H1 (cell line): ENCODE results near the gene STK39. TPM values are rescaled to one million over a fixed set of nuclear protein-coding genes. Genes with fewer than 3 reads are reported as not detected.

Experiments
- CTCF ChIA-PET: fragments of 300-600 bp; sonication (Branson Sonifier 250); formaldehyde crosslinking; loops from one replicate; lab custom pipeline; 2021; ENCODE audit not compliant: partially characterized antibody; lab: Charles Lee
- POLR2A ChIA-PET: fragments of 300-600 bp; sonication (Branson Sonifier 250); formaldehyde crosslinking; loops from one replicate; lab custom pipeline; 2021; ENCODE audit warnings: inconsistent platforms; ENCODE audit not compliant: partially characterized antibody; lab: Charles Lee
- DNase-seq, 2 experiments: peaks; one replicate each; pipeline versions ENCODE4 v3.0.0 to v3.0.0-alpha.2; 2010 to 2022; ENCODE audit warnings: low spot score in 2 of 2, low read depth in 1 of 2, mixed read lengths in 1 of 2
- FAIRE-seq: peaks from 2 replicates; lab custom pipeline; 2011; peaks lifted over from hg19 to GRCh38; lab: Jason Lieb, UNC
- H2AFZ ChIP-seq: 2 replicates; pipeline ENCODE4 v1.8.1; 2012; ENCODE audit warnings: low read length, inconsistent platforms
- H2AK5ac ChIP-seq: 2 replicates; pipeline ENCODE4 v1.6.1; 2013; ENCODE audit warnings: low read depth, low read length
- H2BK120ac ChIP-seq: replicated peaks from 2 replicates; pipeline ENCODE3; 2013; ENCODE audit warnings: low read depth, low read length, inconsistent platforms
- H2BK12ac ChIP-seq: 2 replicates; pipeline ENCODE4 v1.6.1; 2013; ENCODE audit warnings: low read depth, low read length
- H2BK15ac ChIP-seq: 2 replicates; pipeline ENCODE4 v1.6.1; 2013; ENCODE audit warnings: low read length
- H2BK20ac ChIP-seq: 2 replicates; pipeline ENCODE4 v1.6.1; 2013; ENCODE audit warnings: low read length
- H2BK5ac ChIP-seq: 2 replicates; pipeline ENCODE4 v1.6.1; 2013; ENCODE audit warnings: low read depth, low read length
- H3K14ac ChIP-seq: 2 replicates; pipeline ENCODE4 v1.6.1; 2013; ENCODE audit warnings: inconsistent platforms; ENCODE audit not compliant: insufficient read length
- H3K18ac ChIP-seq: 2 replicates; pipeline ENCODE4 v1.6.1; 2013; ENCODE audit warnings: low read length; ENCODE audit errors: extremely low read depth
- H3K23ac ChIP-seq: 2 replicates; pipeline ENCODE4 v1.6.1; 2013; ENCODE audit warnings: inconsistent platforms; ENCODE audit not compliant: insufficient read length
- H3K23me2 ChIP-seq: 2 replicates; pipeline ENCODE4 v1.6.1; 2013; ENCODE audit warnings: low read depth, low read length
- H3K27ac ChIP-seq: 2 replicates; pipeline ENCODE4 v1.6.1; 2011; ENCODE audit warnings: low read depth, low read length, inconsistent platforms
- H3K27me3 ChIP-seq, 4 experiments: replicated peaks in 1 of 4; 1 replicate in 1 of 4; 2 replicates in 3 of 4; pipeline versions ENCODE4 v1.6.1 to v1.8.1; 2011 to 2013; ENCODE audit warnings: low read length in 3 of 4, mild to moderate bottlenecking in 3 of 4, inconsistent platforms in 2 of 4, mixed read lengths in 2 of 4, moderate library complexity in 1 of 4; ENCODE audit not compliant: control insufficient read depth in 3 of 4, insufficient read depth in 3 of 4; ENCODE audit errors: extremely low read depth in 1 of 4
- H3K36me3 ChIP-seq, 4 experiments: 2 replicates each; pipeline versions ENCODE4 v1.6.1 to v1.8.1; 2011 to 2013; ENCODE audit warnings: mild to moderate bottlenecking in 4 of 4, low read length in 3 of 4, moderate library complexity in 2 of 4, control low read depth in 1 of 4, inconsistent platforms in 1 of 4; ENCODE audit not compliant: insufficient read depth in 4 of 4, control insufficient read depth in 2 of 4
- H3K4ac ChIP-seq: replicated peaks from 2 replicates; pipeline ENCODE3; 2013; ENCODE audit warnings: low read length, low read depth, mixed read lengths, inconsistent platforms; ENCODE audit not compliant: insufficient read length
- H3K4me1 ChIP-seq, 4 experiments: replicated peaks in 1 of 4; 1 replicate in 1 of 4; 2 replicates in 3 of 4; pipeline versions ENCODE4 v1.6.1 to v1.8.1; 2011 to 2013; ENCODE audit warnings: low read length in 3 of 4, inconsistent platforms in 2 of 4, mixed read lengths in 1 of 4; ENCODE audit not compliant: insufficient read depth in 4 of 4, control insufficient read depth in 3 of 4
- H3K4me2 ChIP-seq, 2 experiments: 2 replicates each; pipeline versions ENCODE4 v1.6.1 to v1.8.1; 2011 to 2013; ENCODE audit warnings: low read depth in 2 of 2, low read length in 2 of 2, control low read depth in 1 of 2, inconsistent platforms in 1 of 2, mild to moderate bottlenecking in 1 of 2; ENCODE audit not compliant: insufficient read depth in 1 of 2
- H3K4me3 ChIP-seq, 4 experiments: fragments of 200-600, 300-600 bp in 1 of 4; sonication (generic), shearing (Covaris generic), sonication (Bioruptor Twin) in 1 of 4; 2 replicates each; pipeline versions ENCODE4 v1.5.1 to v1.8.1; 2011 to 2016; ENCODE audit warnings: low read length in 4 of 4, low read depth in 3 of 4, control low read depth in 2 of 4, inconsistent platforms in 2 of 4, mild to moderate bottlenecking in 2 of 4, mixed read lengths in 1 of 4, moderate library complexity in 1 of 4; ENCODE audit not compliant: insufficient read depth in 2 of 4; ENCODE audit errors: extremely low read depth in 1 of 4
- H3K56ac ChIP-seq: replicated peaks from 2 replicates; pipeline ENCODE3; 2013; ENCODE audit warnings: low read depth, mild to moderate bottlenecking, mixed read lengths, low read length, inconsistent platforms; ENCODE audit not compliant: insufficient read length
- H3K79me1 ChIP-seq: 2 replicates; pipeline ENCODE4 v1.6.1; 2013; ENCODE audit warnings: low read depth, low read length, control low read depth
- H3K79me2 ChIP-seq, 2 experiments: 2 replicates each; pipeline versions ENCODE4 v1.6.1 to v1.8.1; 2012 to 2013; ENCODE audit warnings: low read length in 2 of 2, mild to moderate bottlenecking in 2 of 2, inconsistent platforms in 1 of 2; ENCODE audit not compliant: insufficient read depth in 2 of 2, control insufficient read depth in 1 of 2
- H3K9ac ChIP-seq, 4 experiments: replicated peaks in 1 of 4; 1 replicate in 1 of 4; 2 replicates in 3 of 4; pipeline versions ENCODE4 v1.6.1 to v1.8.1; 2011 to 2013; ENCODE audit warnings: low read depth in 3 of 4, low read length in 3 of 4, control low read depth in 2 of 4, mild to moderate bottlenecking in 2 of 4, moderate library complexity in 2 of 4, inconsistent platforms in 1 of 4; ENCODE audit errors: extremely low read depth in 1 of 4
- H3K9me3 ChIP-seq, 2 experiments: 2 replicates each; pipeline versions ENCODE4 v1.6.1 to v1.8.1; 2012 to 2013; ENCODE audit warnings: mild to moderate bottlenecking in 2 of 2, moderate library complexity in 2 of 2, control low read depth in 1 of 2, inconsistent platforms in 1 of 2, low read depth in 1 of 2, low read length in 1 of 2, mixed read lengths in 1 of 2; ENCODE audit not compliant: insufficient read depth in 2 of 2
- H4K20me1 ChIP-seq, 2 experiments: replicated peaks in 1 of 2; 2 replicates each; pipeline versions ENCODE3 to v1.8.1; 2011 to 2013; ENCODE audit warnings: inconsistent platforms in 2 of 2, low read length in 2 of 2, mild to moderate bottlenecking in 1 of 2; ENCODE audit not compliant: insufficient read depth in 2 of 2, control insufficient read depth in 1 of 2
- H4K5ac ChIP-seq: 2 replicates; pipeline ENCODE4 v1.6.1; 2013; ENCODE audit warnings: low read length, low read depth, mixed read lengths, inconsistent platforms; ENCODE audit not compliant: insufficient read length
- H4K8ac ChIP-seq: 2 replicates; pipeline ENCODE4 v1.8.0; 2013; ENCODE audit warnings: mild to moderate bottlenecking, moderate library complexity, low read length, inconsistent platforms; ENCODE audit not compliant: insufficient read depth; ENCODE audit errors: extremely low read depth
- H4K91ac ChIP-seq: replicated peaks from 2 replicates; pipeline ENCODE3; 2013; ENCODE audit warnings: low read length, mixed read lengths, inconsistent platforms; ENCODE audit not compliant: insufficient read length
- ATF2 ChIP-seq: IDR thresholded peaks from 2 replicates; pipeline ENCODE4 v1.6.1; 2012; ENCODE audit warnings: low read length, inconsistent platforms
- CEBPB ChIP-seq: IDR thresholded peaks from 2 replicates; pipeline ENCODE4 v1.6.1; 2012; ENCODE audit warnings: low read depth, low read length
- CREB1 ChIP-seq: IDR thresholded peaks from 2 replicates; pipeline ENCODE4 v1.6.1; 2012; ENCODE audit warnings: inconsistent platforms
- EP300 ChIP-seq, 2 experiments: IDR thresholded peaks; 1 replicate in 1 of 2; 2 replicates in 1 of 2; pipeline ENCODE4 v1.6.1; 2011 to 2012; ENCODE audit warnings: low read depth in 2 of 2, low read length in 2 of 2, mild to moderate bottlenecking in 2 of 2, borderline replicate concordance in 1 of 2, inconsistent platforms in 1 of 2, moderate library complexity in 1 of 2
- EZH2 ChIP-seq: fragments of 200-600 bp; sonication (generic); IDR thresholded peaks from 2 replicates; pipeline ENCODE4 v1.7.1; 2012; ENCODE audit warnings: low read depth, mild to moderate bottlenecking, moderate library complexity, low read length, inconsistent platforms; ENCODE audit not compliant: severe bottlenecking
- KDM1A ChIP-seq: fragments of 200-600, 300-600 bp; sonication (generic); IDR thresholded peaks from 2 replicates; pipeline ENCODE4 v1.7.1; 2016; ENCODE audit warnings: mild to moderate bottlenecking, low read length, borderline replicate concordance
- POLR2A ChIP-seq, 2 experiments: IDR thresholded peaks; 1 replicate in 1 of 2; 2 replicates in 1 of 2; pipeline ENCODE4 v1.6.1; 2011; ENCODE audit warnings: low read depth in 2 of 2, low read length in 2 of 2, mild to moderate bottlenecking in 2 of 2; ENCODE audit errors: control extremely low read depth in 1 of 2
- TEAD4 ChIP-seq: IDR thresholded peaks from 2 replicates; pipeline ENCODE4 v1.6.1; 2012; ENCODE audit warnings: low read depth, low read length, inconsistent platforms, mixed read lengths
- WGBS, 2 experiments: shearing (Covaris generic) in 1 of 2; methylation state at CpG; one replicate each; pipeline versions ENCODE4 v1.1.6 to v1.1.7; 2013 to 2015; ENCODE audit warnings: low lambda C conversion rate in 2 of 2, mixed read lengths in 2 of 2, inconsistent platforms in 1 of 2, low coverage in 1 of 2, missing lambda C conversion rate in 1 of 2; ENCODE audit not compliant: insufficient replicate concordance in 2 of 2, insufficient coverage in 1 of 2, insufficient read length in 1 of 2; ENCODE audit errors: extremely low coverage in 1 of 2, missing lambda C conversion rate in 1 of 2; 5-methylcytosine and 5-hydroxymethylcytosine counted together
- polyA plus RNA-seq, 7 experiments: library from polyadenylated mRNA; depleted of rRNA in 3 of 7; stranded (reverse) in 5 of 7; unstranded in 2 of 7; fragments of >200 nt in 5 of 7; fragments of 200-250 nt in 2 of 7; gene quantifications; 1 replicate in 5 of 7; 2 replicates in 1 of 7; 4 replicates in 1 of 7; pipeline versions ENCODE4 v1.2.1 to v1.2.3, GENCODE V29; 2011 to 2013; ENCODE audit warnings: missing spikeins in 2 of 7, mixed read lengths in 2 of 7
- total RNA-seq: library from RNA; stranded (reverse); fragmentation: NEBNext Ultra II Directional; extraction: Animal tissue kit (Norgen Biotek cat#: 25700); gene quantifications from 2 replicates; pipeline ENCODE4 v1.2.1, GENCODE V29; 2021
- TF ChIP-seq, protein P1 (sequence below): IDR thresholded peaks from 2 replicates; pipeline ENCODE4 v1.6.1; 2012; ENCODE audit warnings: inconsistent platforms

STK39 gene
- total and polyA plus RNA-seq, 2 of the 8 experiments (the other 6 are each of a cell fraction or from before 2014, with no cell fraction given): 13.7 to 23.8 TPM

DNA sequence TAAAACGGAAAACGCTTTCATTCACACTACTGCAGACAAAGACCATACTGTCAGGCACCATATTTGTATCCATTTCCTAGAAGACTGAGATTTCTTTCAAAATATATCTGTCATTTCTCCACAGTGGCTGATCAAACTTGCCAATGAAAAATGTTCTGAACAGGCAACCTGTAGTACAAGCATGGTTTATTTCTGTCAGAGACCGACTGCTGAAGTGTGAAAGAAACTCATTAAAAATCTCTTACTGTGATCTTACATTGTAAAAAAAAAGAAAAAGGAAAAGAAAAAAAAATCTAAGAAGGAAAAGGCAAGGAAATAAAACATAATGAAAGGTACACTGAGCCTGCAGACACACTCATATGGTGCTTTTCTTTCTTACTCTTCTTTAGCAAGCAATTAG is 184.5 kb downstream of the STK39 start:
- no peak overlapping the region for H3K4me3 ChIP-seq
- no peak overlapping the region for H3K9ac ChIP-seq
- H3K56ac ChIP-seq: no peak overlapping the region
- H3K27ac ChIP-seq: no peak overlapping the region
- no peak overlapping the region for H3K23ac ChIP-seq
- DNase-seq (no peak), FAIRE-seq (no peak)
- H3K4me2 ChIP-seq: no peak overlapping the region
- no peak overlapping the region for H2BK5ac ChIP-seq
- no peaks in the 10 kb centered on the region for H3K23me2 ChIP-seq
- no peak overlapping the region for H4K91ac ChIP-seq
- no peaks in the 10 kb centered on the region for H3K9me3 ChIP-seq
- H2BK120ac ChIP-seq: no peak overlapping the region
- H4K5ac ChIP-seq: no peak overlapping the region
- no peak overlapping the region for H3K14ac ChIP-seq
- ChIA-PET CTCF (interaction anchor here (0.6 to 2.0 kb wide), 8 partner anchors 8 to 722 kb away, joined by 3 to 7 read pairs (median 3); no protein-coding TSS in a partner anchor), POLR2A (no interaction called here)
- no peaks in the 10 kb centered on the region for H3K79me2 ChIP-seq
- no peaks in the 10 kb centered on the region for H3K79me1 ChIP-seq
- no peak overlapping the region for H4K8ac ChIP-seq
- no peak overlapping the region for H2BK12ac ChIP-seq
- H3K4me1 ChIP-seq: 0 out of 7 replicates have a peak, but pooled peaks cover 0 to 2% (median 0%) of the 10 kb centered on the region in 4 experiments
- no peaks in the 10 kb centered on the region for H4K20me1 ChIP-seq
- H3K4ac ChIP-seq: no peak overlapping the region
- H3K36me3 ChIP-seq: no peaks in the 10 kb centered on the region
- no peak overlapping the region for H2AFZ ChIP-seq
- no peak overlapping the region for H3K18ac ChIP-seq
- 80% methylated on average over 3 of the region's 3 CpGs; no CpG with 5 or more reads in 1 of the 2 experiments for WGBS, 2 experiments
- H2BK15ac ChIP-seq: no peak overlapping the region
- TF ChIP-seq POLR2A (IDR thresholded peaks at IDR 0.05; ENCODE audit: control extremely low read depth in 1 of 2, low read depth in 2 of 2, low read length in 2 of 2): no peak
- no peak for TF ChIP-seq ATF2
- TF ChIP-seq, protein P1, sequence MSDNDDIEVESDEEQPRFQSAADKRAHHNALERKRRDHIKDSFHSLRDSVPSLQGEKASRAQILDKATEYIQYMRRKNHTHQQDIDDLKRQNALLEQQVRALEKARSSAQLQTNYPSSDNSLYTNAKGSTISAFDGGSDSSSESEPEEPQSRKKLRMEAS: no peak
- no peak for TF ChIP-seq CEBPB
- no peak for TF ChIP-seq TEAD4
- TF ChIP-seq EZH2: no peak
- TF ChIP-seq CREB1: no peak
- no peak for TF ChIP-seq EP300 (IDR thresholded peaks at IDR 0.05; ENCODE audit: borderline replicate concordance in 1 of 2, low read depth in 2 of 2, low read length in 2 of 2)
- TF ChIP-seq KDM1A: no peak
- no peak overlapping the region for H2AK5ac ChIP-seq
- H3K27me3 ChIP-seq: no peaks in the 10 kb centered on the region
- no peak overlapping the region for H2BK20ac ChIP-seq
